Ectodermal cell (in vitro differentiated cells): ENCODE data around the gene KIFC3.

Experiments used
- H3K27ac ChIP-seq: 2 replicates; pipeline ENCODE4 v1.7.0; 2013; ENCODE audit warnings: mild to moderate bottlenecking, low read depth, low read length; ENCODE audit not compliant: insufficient read depth, poor library complexity, severe bottlenecking
- H3K27me3 ChIP-seq: 2 replicates; pipeline ENCODE4 v1.7.0; 2013; ENCODE audit warnings: mild to moderate bottlenecking, low read length; ENCODE audit not compliant: insufficient read depth, control insufficient read depth, poor library complexity, severe bottlenecking
- H3K36me3 ChIP-seq: one replicate; pipeline ENCODE4 v1.7.0; 2013; ENCODE audit warnings: low read length; ENCODE audit not compliant: control insufficient read depth, insufficient read depth
- H3K4me1 ChIP-seq: one replicate; pipeline ENCODE4 v1.7.0; 2013; ENCODE audit warnings: low read length; ENCODE audit not compliant: control insufficient read depth, insufficient read depth
- H3K4me3 ChIP-seq: 2 replicates; pipeline ENCODE4 v1.7.0; 2013; ENCODE audit warnings: low read depth, low read length, control low read depth; ENCODE audit not compliant: insufficient read depth
- H3K9me3 ChIP-seq: 2 replicates; pipeline ENCODE4 v1.7.0; 2013; ENCODE audit warnings: mild to moderate bottlenecking, low read length, moderate library complexity; ENCODE audit not compliant: control insufficient read depth
- WGBS, 2 experiments: methylation state at CpG; one replicate each; pipeline ENCODE4 v1.1.7; 2013; ENCODE audit warnings: missing lambda C conversion rate in 2 of 2; 5-methylcytosine and 5-hydroxymethylcytosine counted together

Gene KIFC3

DNA sequence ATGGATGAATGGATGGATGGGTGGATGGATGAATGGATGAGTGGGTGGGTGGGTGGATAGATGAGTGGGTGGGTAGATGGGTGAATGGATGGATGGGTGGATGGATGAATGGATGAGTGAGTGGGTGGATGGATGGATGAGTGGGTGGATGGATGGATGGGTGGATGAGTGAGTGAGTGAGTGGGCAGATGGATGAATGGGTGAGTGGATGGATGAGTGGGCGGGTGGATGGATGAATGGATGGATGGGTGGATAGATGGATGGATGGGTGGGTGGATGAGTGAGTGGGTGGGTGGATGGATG lies 73.2 kb downstream of the KIFC3 start:
- Histone ChIP-seq H3K9me3 (no peaks in the 10 kb centered on the region), H3K4me1 (no peaks in the 10 kb centered on the region), H3K27ac (no peak overlapping the region), H3K27me3 (no peaks in the 10 kb centered on the region), H3K36me3 (no peaks in the 10 kb centered on the region), H3K4me3 (no peak overlapping the region)
- WGBS, 2 experiments: 88 to 92% methylated on average over 1 of the region's 1 CpG

DNA sequence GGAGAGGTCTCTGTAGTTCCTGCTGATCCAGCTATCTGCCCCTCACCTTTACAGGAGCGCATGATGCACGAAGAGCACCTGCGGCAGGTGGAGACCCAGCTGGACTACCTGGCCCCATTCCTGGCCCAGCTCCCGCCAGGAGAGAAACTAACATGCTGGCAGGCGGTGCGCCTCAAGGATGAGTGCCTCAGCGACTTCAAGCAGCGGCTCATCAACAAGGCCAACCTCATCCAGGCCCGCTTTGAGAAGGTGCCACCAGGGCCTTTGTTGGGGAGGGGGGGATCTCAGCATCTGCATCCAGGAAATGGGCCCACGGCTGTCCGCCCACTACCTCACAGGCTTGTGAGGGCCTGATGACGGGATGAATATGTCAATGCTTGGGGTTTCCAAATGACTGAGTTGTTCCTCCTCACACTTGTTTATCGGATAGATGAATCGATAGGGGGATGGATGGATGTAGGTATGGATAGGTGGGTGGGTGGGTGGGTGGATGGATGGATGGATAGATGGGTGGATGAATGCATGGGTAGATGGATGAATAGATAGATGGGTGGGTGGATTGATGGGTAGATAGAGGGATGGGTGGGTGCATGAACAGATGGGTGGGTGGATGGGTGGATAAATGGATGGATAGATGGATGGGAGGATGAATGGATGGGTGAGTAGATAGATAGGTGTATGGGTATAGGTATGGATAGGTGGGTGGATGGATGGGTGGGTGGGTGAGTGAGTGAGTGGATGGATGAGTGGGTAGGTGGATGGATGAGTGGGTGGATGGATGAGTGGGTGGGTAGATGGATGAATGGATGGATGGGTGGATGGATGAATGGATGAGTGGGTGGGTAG lies 73.7 kb downstream of the KIFC3 start:
- H3K4me1 ChIP-seq: no peaks in the 10 kb centered on the region
- H3K4me3 ChIP-seq: no peak overlapping the region
- no peaks in the 10 kb centered on the region for H3K9me3 ChIP-seq
- no peak overlapping the region for H3K27ac ChIP-seq
- H3K27me3 ChIP-seq: no peaks in the 10 kb centered on the region
- 96% methylated on average over 14 of the region's 14 CpGs for WGBS, 2 experiments
- H3K36me3 ChIP-seq: no peaks in the 10 kb centered on the region

DNA sequence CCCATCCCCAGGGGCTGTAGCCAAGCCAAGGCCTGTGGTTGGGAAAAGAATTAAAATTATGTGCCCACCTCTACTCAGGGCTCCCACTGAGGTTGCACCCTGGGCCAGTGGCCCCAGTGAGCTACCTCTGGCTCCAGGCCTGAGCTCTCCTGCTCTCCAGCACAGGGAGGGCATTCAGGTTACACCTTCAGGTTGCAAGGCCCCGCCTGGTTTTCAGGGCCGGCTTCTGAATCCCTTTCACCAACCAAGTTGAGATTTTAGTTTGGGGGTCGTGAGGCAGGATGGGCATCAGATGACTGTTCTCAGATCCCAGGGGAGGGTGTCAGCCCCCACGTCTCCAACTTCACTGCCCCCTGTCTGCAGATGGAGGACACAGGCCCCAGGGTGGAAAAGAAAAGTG lies 74.7 kb downstream of the KIFC3 start:
- no peaks in the 10 kb centered on the region for H3K9me3 ChIP-seq
- 61 to 69% methylated on average over 4 of the region's 4 CpGs for WGBS, 2 experiments
- H3K27me3 ChIP-seq: no peaks in the 10 kb centered on the region
- H3K4me1 ChIP-seq: no peaks in the 10 kb centered on the region
- no peak overlapping the region for H3K27ac ChIP-seq
- no peaks in the 10 kb centered on the region for H3K36me3 ChIP-seq
- H3K4me3 ChIP-seq: no peak overlapping the region

DNA sequence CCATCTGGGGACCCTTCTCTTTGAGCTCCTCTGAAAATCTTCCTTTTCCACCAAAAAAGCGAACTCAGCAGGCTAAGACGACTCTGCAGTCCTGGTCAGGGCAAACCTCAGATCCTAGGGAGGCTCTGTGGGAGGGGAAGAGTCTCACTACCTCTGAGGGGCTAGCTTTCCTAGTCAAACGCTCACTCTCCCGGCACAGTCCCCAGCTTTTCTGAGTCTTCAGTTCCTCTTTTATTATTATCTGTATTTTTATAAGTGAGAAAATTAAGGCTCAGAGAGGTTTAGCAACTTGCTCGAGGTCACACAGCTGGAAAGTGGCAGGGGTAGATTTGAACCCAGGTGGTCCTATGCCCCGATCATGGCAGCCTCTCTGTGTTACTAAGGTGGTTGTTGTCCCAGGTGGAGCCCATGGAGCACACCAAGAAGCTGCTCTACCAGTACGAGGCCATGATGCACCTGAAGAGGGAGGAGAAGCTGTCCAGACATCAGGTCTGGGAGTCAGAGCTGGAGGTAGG lies 75.8 kb downstream of the KIFC3 start:
- Histone ChIP-seq H3K4me1 (no peaks in the 10 kb centered on the region), H3K27ac (no peak overlapping the region), H3K36me3 (no peaks in the 10 kb centered on the region), H3K9me3 (no peaks in the 10 kb centered on the region), H3K27me3 (no peaks in the 10 kb centered on the region), H3K4me3 (no peak overlapping the region)
- WGBS, 2 experiments: 86 to 91% methylated on average over 5 to 6 of the region's 7 CpGs

DNA sequence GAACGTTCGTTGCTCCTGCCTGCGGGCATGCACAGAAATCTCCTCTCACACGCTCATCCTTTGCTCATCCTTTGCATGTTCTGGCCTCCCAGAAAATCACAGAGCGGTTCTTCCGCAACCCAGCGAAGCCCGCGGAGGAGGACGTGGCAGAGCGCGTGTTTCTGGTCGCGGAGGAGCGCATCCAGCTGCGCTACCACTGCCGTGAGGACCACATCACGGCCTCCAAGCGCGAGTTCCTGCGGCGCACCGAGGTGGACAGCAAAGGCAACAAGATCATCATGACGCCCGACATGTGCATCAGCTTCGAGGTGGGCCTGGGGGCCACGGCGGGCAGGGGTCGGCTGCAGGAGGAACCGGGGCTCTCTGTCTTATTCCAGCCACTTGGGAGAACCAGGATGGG lies 76.3 kb downstream of the KIFC3 start:
- no peaks in the 10 kb centered on the region for H3K9me3 ChIP-seq
- 95% methylated on average over 30 of the region's 30 CpGs for WGBS, 2 experiments
- no peak overlapping the region for H3K4me3 ChIP-seq

DNA sequence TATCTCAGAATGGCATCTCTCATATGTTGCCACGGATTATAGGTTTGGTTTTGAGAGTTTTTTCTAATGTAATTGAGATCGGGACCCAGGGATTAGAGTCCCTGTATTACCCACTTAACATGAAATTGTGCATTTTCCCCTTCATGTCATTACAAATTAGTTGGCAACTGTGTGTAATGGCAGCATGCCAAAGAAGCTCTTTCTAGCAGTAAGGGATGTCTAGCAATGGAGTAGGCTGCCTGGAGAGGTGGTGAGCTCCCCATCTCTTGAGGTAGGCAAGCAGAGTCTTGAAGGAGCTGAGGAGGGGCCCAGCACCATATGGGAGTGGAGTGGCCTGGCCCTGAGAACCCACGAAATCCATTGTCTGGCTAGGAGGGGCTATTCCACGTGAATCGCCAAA lies 76.7 kb downstream of the KIFC3 start:
- Histone ChIP-seq H3K4me3 (no peak overlapping the region), H3K27ac (no peak overlapping the region), H3K27me3 (no peaks in the 10 kb centered on the region), H3K36me3 (no peaks in the 10 kb centered on the region), H3K4me1 (no peaks in the 10 kb centered on the region), H3K9me3 (no peaks in the 10 kb centered on the region)
- 84 to 87% methylated on average over 3 to 5 of the region's 5 CpGs for WGBS, 2 experiments

More for the DNA sequence above, 76.3 kb downstream of the KIFC3 start:
- no peaks in the 10 kb centered on the region for H3K27me3 ChIP-seq
- no peaks in the 10 kb centered on the region for H3K36me3 ChIP-seq
- H3K4me1 ChIP-seq: no peaks in the 10 kb centered on the region
- no peak overlapping the region for H3K27ac ChIP-seq

DNA sequence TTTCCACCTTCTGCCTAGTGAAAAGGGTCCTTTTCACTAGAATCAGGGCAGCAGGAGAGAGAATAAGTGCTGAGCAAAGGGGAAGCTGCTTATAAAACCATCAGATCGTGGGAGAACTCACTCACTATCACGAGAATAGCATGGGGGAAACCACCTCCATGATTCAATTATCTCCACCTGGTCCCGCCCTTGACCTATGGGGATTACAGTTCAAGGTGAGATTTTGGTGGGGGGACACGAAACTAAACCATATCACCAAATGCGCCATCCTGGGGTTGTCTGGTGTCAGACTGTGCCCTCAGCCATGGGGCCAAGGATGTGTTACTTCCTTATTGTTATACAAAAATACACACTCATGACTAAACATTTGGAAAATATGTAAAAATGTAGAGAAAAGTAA lies 77.1 kb downstream of the KIFC3 start:
- H3K4me1 ChIP-seq: no peaks in the 10 kb centered on the region
- no peaks in the 10 kb centered on the region for H3K9me3 ChIP-seq
- H3K27ac ChIP-seq: no peak overlapping the region
- no peaks in the 10 kb centered on the region for H3K27me3 ChIP-seq
- 76 to 91% methylated on average over 5 of the region's 5 CpGs for WGBS, 2 experiments
- no peak overlapping the region for H3K4me3 ChIP-seq
- H3K36me3 ChIP-seq: no peaks in the 10 kb centered on the region

DNA sequence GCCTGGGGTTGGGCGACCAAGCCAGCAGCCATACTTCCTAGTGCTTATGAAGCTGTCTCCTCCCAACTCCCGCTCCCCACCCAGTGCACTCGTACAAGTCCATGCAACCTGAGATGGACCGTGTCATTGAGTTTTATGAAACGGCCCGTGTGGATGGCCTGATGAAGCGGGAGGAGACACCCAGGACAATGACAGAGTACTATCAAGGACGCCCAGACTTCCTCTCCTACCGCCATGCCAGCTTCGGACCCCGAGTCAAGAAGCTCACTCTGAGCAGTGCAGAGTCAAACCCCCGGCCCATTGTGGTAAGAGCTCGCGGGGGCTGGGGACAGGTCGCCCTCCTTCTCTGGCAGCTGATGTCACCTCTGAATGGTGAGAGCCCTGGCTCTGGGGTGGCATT lies 77.8 kb downstream of the KIFC3 start:
- H3K9me3 ChIP-seq: no peaks in the 10 kb centered on the region
- WGBS, 2 experiments: 92 to 94% methylated on average over 15 of the region's 15 CpGs
- no peaks in the 10 kb centered on the region for H3K4me1 ChIP-seq
- no peaks in the 10 kb centered on the region for H3K27me3 ChIP-seq
- no peak overlapping the region for H3K4me3 ChIP-seq
- H3K36me3 ChIP-seq: no peaks in the 10 kb centered on the region
- no peak overlapping the region for H3K27ac ChIP-seq

DNA sequence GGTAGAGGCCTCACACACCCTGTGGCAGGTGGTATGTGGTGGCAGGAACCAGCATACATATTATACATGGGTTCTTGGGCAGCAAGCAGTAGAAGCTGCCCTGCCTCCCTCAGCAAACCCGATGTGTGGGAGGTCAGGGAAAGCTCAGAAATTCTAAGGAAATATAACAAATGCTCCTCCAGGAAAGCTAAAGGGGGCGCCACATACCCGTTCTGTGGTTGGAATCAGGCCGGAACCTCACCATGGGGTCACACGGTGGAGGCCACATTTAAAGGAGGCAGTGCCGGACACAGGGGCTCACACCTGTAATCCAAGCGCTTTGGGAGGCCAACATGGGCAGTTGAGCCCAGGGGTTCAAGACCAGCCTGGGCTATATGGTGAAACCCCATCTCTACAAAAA lies 79.1 kb downstream of the KIFC3 start:
- no peaks in the 10 kb centered on the region for H3K36me3 ChIP-seq
- 62 to 65% methylated on average over 7 of the region's 7 CpGs for WGBS, 2 experiments
- H3K27ac ChIP-seq: no peak overlapping the region
- no peak overlapping the region for H3K4me3 ChIP-seq
- H3K9me3 ChIP-seq: no peaks in the 10 kb centered on the region
- no peaks in the 10 kb centered on the region for H3K4me1 ChIP-seq
- no peaks in the 10 kb centered on the region for H3K27me3 ChIP-seq

DNA sequence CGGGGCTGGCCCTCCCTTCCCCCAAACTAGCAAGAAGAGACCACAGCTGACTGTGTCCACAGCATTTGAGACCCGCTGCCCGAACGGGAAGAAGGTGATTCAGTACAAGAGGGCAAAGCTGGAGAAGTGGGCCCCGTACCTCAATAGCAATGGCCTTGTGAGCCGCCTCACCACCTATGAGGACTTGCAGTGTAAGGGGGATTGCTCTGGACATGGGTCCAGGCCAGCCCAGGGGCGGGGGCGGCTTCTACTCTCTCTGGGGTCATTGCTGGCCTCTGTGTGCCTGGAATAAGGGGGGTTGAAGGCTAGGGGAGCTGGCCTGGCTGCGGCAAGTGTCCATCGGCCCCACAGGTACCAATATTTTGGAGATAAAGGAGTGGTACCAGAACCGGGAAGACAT lies 79.6 kb downstream of the KIFC3 start:
- Histone ChIP-seq H3K27me3 (no peaks in the 10 kb centered on the region), H3K36me3 (no peaks in the 10 kb centered on the region), H3K4me1 (no peaks in the 10 kb centered on the region), H3K27ac (no peak overlapping the region), H3K9me3 (no peaks in the 10 kb centered on the region), H3K4me3 (no peak overlapping the region)
- 87 to 88% methylated on average over 11 of the region's 11 CpGs for WGBS, 2 experiments

DNA sequence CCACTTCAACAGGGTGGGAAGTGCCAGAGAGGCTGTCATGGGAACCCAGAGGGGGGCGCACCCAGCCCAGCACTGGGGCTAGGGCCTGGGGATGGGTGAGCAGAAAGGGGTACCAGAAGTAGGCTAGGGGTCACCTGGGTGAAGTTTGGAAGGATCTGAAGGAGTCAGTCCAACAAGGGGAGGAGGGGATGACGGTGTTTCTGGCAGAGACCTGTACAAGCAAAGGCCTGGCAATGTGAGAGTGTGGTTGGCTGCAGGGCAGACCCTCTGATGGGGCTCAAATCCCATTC lies 80.1 kb downstream of the KIFC3 start:
- H3K27me3 ChIP-seq: no peaks in the 10 kb centered on the region
- H3K9me3 ChIP-seq: no peaks in the 10 kb centered on the region
- no peaks in the 10 kb centered on the region for H3K36me3 ChIP-seq
- no peaks in the 10 kb centered on the region for H3K4me1 ChIP-seq
- WGBS, 2 experiments: 90 to 93% methylated on average over 2 of the region's 2 CpGs
- no peak overlapping the region for H3K4me3 ChIP-seq
- no peak overlapping the region for H3K27ac ChIP-seq
